ENCODE data around the gene RGS10. TPM values are rescaled to one million over a fixed set of nuclear protein-coding genes. Genes with fewer than 3 reads are reported as not detected.

The RGS10 gene
- total RNA-seq, 1 donor from 2014 or later: 31.0 TPM

DNA sequence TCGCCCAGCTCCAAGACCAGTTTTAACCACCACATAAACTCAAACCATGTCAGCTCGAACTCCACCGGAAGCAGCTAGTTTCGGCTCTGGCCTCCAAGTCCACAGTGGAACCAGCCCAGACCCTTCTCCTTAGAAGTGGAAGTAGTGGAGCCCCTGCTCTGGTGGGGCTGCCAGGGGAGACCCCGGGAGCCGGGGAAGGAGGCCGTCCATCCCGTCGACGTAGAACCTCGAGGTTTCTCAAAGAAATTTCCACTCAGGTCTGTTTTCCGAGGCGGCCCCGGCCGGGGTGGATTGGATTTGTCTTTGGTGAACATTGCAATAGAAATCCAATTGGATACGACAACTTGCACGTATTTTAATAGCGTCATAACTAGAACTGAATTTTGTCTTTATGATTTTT lies 87.5 kb downstream of the RGS10 start:
- DNase-seq (no peak), ATAC-seq (no peak)
- H3K36me3 ChIP-seq: peaks cover 54% of the 10 kb centered on the region
- H3K4me3 ChIP-seq: no peak overlapping the region
- no peaks in the 10 kb centered on the region for H3K27me3 ChIP-seq
- TF ChIP-seq, protein P1, sequence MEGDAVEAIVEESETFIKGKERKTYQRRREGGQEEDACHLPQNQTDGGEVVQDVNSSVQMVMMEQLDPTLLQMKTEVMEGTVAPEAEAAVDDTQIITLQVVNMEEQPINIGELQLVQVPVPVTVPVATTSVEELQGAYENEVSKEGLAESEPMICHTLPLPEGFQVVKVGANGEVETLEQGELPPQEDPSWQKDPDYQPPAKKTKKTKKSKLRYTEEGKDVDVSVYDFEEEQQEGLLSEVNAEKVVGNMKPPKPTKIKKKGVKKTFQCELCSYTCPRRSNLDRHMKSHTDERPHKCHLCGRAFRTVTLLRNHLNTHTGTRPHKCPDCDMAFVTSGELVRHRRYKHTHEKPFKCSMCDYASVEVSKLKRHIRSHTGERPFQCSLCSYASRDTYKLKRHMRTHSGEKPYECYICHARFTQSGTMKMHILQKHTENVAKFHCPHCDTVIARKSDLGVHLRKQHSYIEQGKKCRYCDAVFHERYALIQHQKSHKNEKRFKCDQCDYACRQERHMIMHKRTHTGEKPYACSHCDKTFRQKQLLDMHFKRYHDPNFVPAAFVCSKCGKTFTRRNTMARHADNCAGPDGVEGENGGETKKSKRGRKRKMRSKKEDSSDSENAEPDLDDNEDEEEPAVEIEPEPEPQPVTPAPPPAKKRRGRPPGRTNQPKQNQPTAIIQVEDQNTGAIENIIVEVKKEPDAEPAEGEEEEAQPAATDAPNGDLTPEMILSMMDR (IDR thresholded peaks at IDR 0.05): no peak
- H3K9me3 ChIP-seq: no peaks in the 10 kb centered on the region
- intact Hi-C loops (cut with DNase I): no loop called here
- H3K27ac ChIP-seq: no peak overlapping the region
- no peaks in the 10 kb centered on the region for H3K4me1 ChIP-seq

DNA sequence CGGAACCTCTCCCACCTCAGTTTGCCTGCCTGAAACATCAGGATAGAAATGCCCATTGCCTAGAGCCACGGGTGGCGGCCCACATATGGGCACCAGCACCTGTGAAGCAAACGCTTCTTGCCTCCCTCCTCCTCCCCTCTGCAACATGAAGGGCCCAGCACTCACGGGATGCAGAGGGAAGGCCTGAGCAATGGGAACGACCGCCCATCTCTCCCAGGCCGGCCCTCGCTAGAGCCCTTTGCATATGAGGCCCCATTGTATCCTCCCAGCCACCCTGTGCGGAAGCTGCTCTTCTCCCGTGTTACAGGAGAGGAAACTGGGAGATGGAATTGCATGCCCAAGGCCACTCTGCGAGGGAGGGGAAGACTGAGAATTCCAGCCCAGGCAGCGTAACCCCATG lies 88.2 kb downstream of the RGS10 start:
- Histone ChIP-seq H3K27me3 (no peaks in the 10 kb centered on the region), H3K27ac (no peak overlapping the region), H3K4me3 (no peak overlapping the region), H3K9me3 (no peaks in the 10 kb centered on the region), H3K4me1 (no peaks in the 10 kb centered on the region), H3K36me3 (peaks cover 54% of the 10 kb centered on the region)
- intact Hi-C loops (cut with DNase I): no loop called here
- TF ChIP-seq, protein P1 (IDR thresholded peaks at IDR 0.05): no peak
- ATAC-seq: no peak
- no peak for DNase-seq

DNA sequence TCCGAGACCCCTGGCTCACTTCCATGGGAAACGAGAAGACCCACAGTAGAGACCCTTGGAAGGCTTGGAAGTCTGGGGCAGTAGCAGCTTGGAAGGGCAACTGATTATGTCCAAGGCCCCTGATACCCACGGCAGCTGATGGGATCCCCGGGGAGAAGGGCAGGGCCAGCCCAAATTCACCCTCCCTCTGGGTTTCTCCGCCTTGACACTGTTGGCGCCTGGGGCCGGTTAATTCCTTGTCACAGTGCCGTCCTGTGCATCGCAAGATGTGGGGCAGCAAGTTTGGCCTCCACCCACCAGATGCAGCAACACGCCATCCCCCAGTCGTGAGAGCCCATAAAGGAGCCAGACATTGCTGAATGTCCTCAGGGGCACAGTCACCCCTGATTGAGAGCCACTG lies 89.2 kb downstream of the RGS10 start:
- Histone ChIP-seq H3K27me3 (no peaks in the 10 kb centered on the region), H3K4me3 (no peak overlapping the region), H3K36me3 (peaks cover 64% of the 10 kb centered on the region), H3K27ac (no peak overlapping the region), H3K9me3 (no peaks in the 10 kb centered on the region), H3K4me1 (no peaks in the 10 kb centered on the region)
- DNase-seq: peak; percentile 52
- ATAC-seq: no peak
- intact Hi-C loops (cut with DNase I): no loop called here
- TF ChIP-seq, protein P1 (IDR thresholded peaks at IDR 0.05): no peak

DNA sequence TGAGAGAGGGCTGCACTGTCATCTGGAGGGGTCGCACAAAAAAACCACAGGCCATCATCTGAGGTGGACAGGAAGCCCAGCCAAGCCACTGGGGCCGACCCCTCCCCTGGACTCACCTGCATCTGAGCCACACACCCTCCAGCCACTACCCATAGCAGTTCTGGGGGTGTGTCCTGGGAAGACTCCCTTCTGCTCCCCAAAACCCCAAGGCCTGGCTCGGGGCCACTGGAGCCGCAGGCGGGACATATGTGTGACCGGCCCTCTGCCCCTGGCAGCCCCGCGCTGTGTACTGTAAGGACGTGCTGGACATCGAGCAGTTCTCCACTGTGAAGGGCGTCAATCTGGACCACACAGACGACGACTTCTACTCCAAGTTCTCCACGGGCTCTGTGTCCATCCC lies 90.1 kb downstream of the RGS10 start:
- TF ChIP-seq, protein P1 (IDR thresholded peaks at IDR 0.05): no peak
- H3K4me1 ChIP-seq: no peaks in the 10 kb centered on the region
- DNase-seq: no peak
- no peaks in the 10 kb centered on the region for H3K9me3 ChIP-seq
- intact Hi-C loops (cut with DNase I): no loop called here
- no peak for ATAC-seq
- H3K36me3 ChIP-seq: peaks cover 71% of the 10 kb centered on the region
- no peak overlapping the region for H3K4me3 ChIP-seq
- H3K27me3 ChIP-seq: no peaks in the 10 kb centered on the region
- no peak overlapping the region for H3K27ac ChIP-seq

DNA sequence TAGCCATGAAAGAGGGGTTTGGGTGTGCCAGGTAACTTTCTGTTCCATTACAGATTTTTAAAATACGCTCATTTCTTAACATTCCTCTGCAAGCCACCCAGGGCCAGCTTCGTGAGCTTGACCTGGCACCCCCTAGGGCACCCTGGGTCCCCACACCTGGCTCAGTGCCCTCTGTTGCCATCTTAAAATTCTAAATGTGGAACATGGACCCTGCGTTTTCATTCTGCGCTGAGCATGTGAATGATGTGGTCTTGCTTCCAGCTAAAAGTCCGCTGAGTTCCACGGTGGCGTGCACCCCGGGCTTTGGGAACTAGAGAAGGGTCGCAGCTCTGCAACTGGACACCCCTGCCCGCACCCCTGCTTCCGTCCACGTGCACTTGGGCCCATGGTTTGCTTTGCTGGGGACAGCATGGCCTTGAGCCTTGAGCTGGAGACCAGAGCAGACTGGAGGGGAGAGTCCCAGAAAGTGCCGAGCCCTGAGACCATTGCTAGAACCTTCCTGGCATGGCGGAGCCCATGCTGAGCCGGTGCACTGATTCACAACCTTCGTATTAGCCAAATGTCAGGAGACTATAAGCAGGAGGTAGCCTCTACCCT lies 91.1 kb downstream of the RGS10 start:
- no peak overlapping the region for H3K27ac ChIP-seq
- no peaks in the 10 kb centered on the region for H3K9me3 ChIP-seq
- peaks cover 76% of the 10 kb centered on the region for H3K36me3 ChIP-seq
- DNase-seq (no peak), ATAC-seq (no peak)
- H3K4me1 ChIP-seq: no peaks in the 10 kb centered on the region
- H3K27me3 ChIP-seq: no peaks in the 10 kb centered on the region
- intact Hi-C loops (cut with DNase I): no loop called here
- H3K4me3 ChIP-seq: no peak overlapping the region
- TF ChIP-seq, protein P1 (IDR thresholded peaks at IDR 0.05): no peak

Data from upper lobe of right lung (tissue), 1 donor.